GM19240 (cell line): Measurements from ENCODE around the gene NFYA.

Experiments used
- DNase-seq: peaks from one replicate; pipeline ENCODE4 v3.0.0; 2011; ENCODE audit warnings: low spot score; ENCODE audit not compliant: insufficient read length

Gene NFYA

GRCh38 chr6:41046084-41046483, 26.7 kb upstream of the NFYA start:
- DNase-seq = no peak

- DNase-seq = no peak
Observed at GRCh38 chr6:41047306-41047705, 25.5 kb upstream of the NFYA start.

GRCh38 chr6:41047745-41048732, 24.7 kb upstream of the NFYA start:
- DNase-seq = no peak

- DNase-seq = no peak
Observed at GRCh38 chr6:41049521-41049920, 23.3 kb upstream of the NFYA start.

- no peak for DNase-seq
Observed at GRCh38 chr6:41049955-41050354, 22.8 kb upstream of the NFYA start.

- no peak for DNase-seq
Observed at GRCh38 chr6:41050536-41050935, 22.2 kb upstream of the NFYA start.

GRCh38 chr6:41051873-41052272, 20.9 kb upstream of the NFYA start:
- DNase-seq = no peak

GRCh38 chr6:41053041-41053440, 19.7 kb upstream of the NFYA start, which contains the start of gene APOBEC2:
APOBEC2 (plus strand) TSS chr6:41053202; CDS start chr6:41053348, 146 bp downstream.
- no peak for DNase-seq

GRCh38 chr6:41054511-41054910, 18.3 kb upstream of the NFYA start:
- DNase-seq = no peak

- DNase-seq = no peak
Observed at GRCh38 chr6:41055149-41055548, 17.6 kb upstream of the NFYA start.

GRCh38 chr6:41056768-41057490, 15.8 kb upstream of the NFYA start:
- no peak for DNase-seq

GRCh38 chr6:41058783-41059181, 14.0 kb upstream of the NFYA start:
- DNase-seq = no peak

- no peak for DNase-seq
Observed at GRCh38 chr6:41059556-41059955, 13.2 kb upstream of the NFYA start.

- DNase-seq = no peak
Observed at GRCh38 chr6:41061196-41061726, 11.5 kb upstream of the NFYA start.

GRCh38 chr6:41062056-41062455, 10.7 kb upstream of the NFYA start:
- no peak for DNase-seq

- no peak for DNase-seq
Observed at GRCh38 chr6:41063884-41064285, 8.9 kb upstream of the NFYA start.

- DNase-seq = no peak
Observed at GRCh38 chr6:41064841-41065240, 7.9 kb upstream of the NFYA start.

GRCh38 chr6:41065550-41066026, 7.2 kb upstream of the NFYA start:
- no peak for DNase-seq

- no peak for DNase-seq
Observed at GRCh38 chr6:41066867-41067304, 5.9 kb upstream of the NFYA start.

- peak; percentile 29 for DNase-seq
Observed at GRCh38 chr6:41071501-41071922, 1.3 kb upstream of the NFYA start.

- peak; percentile 62 for DNase-seq
Observed at GRCh38 chr6:41071923-41072835, 595 bp upstream of the NFYA start, which contains the start of gene OARD1. OARD1 (minus strand) TSS chr6:41072356; CDS start chr6:41071634, 722 bp downstream.
